ENCODE measurements around the gene IFI27L2. TPM values are rescaled to one million over a fixed set of nuclear protein-coding genes. Genes with fewer than 3 reads are reported as not detected.

IFI27L2 gene
- total and polyA plus RNA-seq, 2 of the 8 experiments (the other 6 are each of a cell fraction or from before 2014, with no cell fraction given): 14.0 to 69.6 TPM

DNA sequence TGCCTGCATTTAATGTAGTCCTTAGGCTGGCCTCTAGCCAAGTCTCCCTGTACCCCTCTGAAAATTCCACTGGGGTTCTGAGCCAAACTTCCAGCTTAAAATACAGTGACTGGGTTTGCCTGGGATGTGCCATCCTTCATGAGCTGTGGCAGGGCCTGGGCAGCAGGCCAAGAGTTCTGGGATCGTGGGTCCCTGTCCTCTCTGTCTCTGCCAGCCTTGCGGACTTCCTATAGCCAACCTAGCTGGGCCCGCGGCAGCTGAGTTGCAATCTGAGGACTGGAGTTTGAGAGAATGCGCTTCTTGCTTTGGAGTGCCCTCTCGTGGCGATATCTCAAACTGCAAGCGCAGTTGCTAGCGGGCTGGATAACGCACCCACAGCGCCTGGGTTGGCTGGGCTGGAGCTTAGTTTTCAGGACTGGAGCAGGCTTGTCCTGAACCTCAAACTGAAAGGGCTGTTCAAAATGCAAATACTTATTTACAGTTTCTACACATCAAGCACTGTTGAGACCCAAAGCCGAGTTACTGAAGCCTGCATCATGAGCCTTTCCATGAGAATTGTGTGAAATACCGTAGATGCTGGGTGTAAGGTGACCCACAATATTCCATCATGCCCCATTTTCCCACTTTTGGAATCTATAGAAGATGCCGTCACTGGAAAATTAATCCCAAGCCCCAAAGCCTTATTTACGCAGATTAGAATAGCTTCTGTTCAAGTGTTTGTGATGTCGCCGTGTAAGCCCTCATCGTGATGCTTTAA lies 7.3 kb upstream of the IFI27L2 start (continued):
- TF ChIP-seq SRF (IDR thresholded peaks at IDR 0.05; ENCODE audit: low read depth, low read length) (no peak), RAD21 (IDR thresholded peaks at IDR 0.05 in 1 of 2, conservative IDR thresholded peaks at IDR 0.05 in 1 of 2; ENCODE audit: low read depth in 2 of 2, low read length in 2 of 2) (peak; percentile 91 to 95), CHD2 (IDR thresholded peaks at IDR 0.05; ENCODE audit: low read length) (no peak), KDM4A (IDR thresholded peaks at IDR 0.05; ENCODE audit: low read depth, low read length, severe bottlenecking) (no peak), NRF1 (IDR thresholded peaks at IDR 0.05; ENCODE audit: low read depth, low read length) (no peak), RBBP5 (IDR thresholded peaks at IDR 0.05; ENCODE audit: borderline replicate concordance, low read depth, low read length) (no peak), CBX5 (IDR thresholded peaks at IDR 0.05; ENCODE audit: low read depth, low read length) (no peak), POU5F1 (IDR thresholded peaks at IDR 0.05; ENCODE audit: low read depth, low read length) (no peak), SIN3A (conservative IDR thresholded peaks at IDR 0.05 in 1 of 2, IDR thresholded peaks at IDR 0.05 in 1 of 2; ENCODE audit: low read depth in 1 of 2, low read length in 2 of 2) (0 out of 4 replicates have a peak, but pooled peaks of 1 of the 2 experiments have one; percentile 45)
- TF ChIP-seq, protein P1, sequence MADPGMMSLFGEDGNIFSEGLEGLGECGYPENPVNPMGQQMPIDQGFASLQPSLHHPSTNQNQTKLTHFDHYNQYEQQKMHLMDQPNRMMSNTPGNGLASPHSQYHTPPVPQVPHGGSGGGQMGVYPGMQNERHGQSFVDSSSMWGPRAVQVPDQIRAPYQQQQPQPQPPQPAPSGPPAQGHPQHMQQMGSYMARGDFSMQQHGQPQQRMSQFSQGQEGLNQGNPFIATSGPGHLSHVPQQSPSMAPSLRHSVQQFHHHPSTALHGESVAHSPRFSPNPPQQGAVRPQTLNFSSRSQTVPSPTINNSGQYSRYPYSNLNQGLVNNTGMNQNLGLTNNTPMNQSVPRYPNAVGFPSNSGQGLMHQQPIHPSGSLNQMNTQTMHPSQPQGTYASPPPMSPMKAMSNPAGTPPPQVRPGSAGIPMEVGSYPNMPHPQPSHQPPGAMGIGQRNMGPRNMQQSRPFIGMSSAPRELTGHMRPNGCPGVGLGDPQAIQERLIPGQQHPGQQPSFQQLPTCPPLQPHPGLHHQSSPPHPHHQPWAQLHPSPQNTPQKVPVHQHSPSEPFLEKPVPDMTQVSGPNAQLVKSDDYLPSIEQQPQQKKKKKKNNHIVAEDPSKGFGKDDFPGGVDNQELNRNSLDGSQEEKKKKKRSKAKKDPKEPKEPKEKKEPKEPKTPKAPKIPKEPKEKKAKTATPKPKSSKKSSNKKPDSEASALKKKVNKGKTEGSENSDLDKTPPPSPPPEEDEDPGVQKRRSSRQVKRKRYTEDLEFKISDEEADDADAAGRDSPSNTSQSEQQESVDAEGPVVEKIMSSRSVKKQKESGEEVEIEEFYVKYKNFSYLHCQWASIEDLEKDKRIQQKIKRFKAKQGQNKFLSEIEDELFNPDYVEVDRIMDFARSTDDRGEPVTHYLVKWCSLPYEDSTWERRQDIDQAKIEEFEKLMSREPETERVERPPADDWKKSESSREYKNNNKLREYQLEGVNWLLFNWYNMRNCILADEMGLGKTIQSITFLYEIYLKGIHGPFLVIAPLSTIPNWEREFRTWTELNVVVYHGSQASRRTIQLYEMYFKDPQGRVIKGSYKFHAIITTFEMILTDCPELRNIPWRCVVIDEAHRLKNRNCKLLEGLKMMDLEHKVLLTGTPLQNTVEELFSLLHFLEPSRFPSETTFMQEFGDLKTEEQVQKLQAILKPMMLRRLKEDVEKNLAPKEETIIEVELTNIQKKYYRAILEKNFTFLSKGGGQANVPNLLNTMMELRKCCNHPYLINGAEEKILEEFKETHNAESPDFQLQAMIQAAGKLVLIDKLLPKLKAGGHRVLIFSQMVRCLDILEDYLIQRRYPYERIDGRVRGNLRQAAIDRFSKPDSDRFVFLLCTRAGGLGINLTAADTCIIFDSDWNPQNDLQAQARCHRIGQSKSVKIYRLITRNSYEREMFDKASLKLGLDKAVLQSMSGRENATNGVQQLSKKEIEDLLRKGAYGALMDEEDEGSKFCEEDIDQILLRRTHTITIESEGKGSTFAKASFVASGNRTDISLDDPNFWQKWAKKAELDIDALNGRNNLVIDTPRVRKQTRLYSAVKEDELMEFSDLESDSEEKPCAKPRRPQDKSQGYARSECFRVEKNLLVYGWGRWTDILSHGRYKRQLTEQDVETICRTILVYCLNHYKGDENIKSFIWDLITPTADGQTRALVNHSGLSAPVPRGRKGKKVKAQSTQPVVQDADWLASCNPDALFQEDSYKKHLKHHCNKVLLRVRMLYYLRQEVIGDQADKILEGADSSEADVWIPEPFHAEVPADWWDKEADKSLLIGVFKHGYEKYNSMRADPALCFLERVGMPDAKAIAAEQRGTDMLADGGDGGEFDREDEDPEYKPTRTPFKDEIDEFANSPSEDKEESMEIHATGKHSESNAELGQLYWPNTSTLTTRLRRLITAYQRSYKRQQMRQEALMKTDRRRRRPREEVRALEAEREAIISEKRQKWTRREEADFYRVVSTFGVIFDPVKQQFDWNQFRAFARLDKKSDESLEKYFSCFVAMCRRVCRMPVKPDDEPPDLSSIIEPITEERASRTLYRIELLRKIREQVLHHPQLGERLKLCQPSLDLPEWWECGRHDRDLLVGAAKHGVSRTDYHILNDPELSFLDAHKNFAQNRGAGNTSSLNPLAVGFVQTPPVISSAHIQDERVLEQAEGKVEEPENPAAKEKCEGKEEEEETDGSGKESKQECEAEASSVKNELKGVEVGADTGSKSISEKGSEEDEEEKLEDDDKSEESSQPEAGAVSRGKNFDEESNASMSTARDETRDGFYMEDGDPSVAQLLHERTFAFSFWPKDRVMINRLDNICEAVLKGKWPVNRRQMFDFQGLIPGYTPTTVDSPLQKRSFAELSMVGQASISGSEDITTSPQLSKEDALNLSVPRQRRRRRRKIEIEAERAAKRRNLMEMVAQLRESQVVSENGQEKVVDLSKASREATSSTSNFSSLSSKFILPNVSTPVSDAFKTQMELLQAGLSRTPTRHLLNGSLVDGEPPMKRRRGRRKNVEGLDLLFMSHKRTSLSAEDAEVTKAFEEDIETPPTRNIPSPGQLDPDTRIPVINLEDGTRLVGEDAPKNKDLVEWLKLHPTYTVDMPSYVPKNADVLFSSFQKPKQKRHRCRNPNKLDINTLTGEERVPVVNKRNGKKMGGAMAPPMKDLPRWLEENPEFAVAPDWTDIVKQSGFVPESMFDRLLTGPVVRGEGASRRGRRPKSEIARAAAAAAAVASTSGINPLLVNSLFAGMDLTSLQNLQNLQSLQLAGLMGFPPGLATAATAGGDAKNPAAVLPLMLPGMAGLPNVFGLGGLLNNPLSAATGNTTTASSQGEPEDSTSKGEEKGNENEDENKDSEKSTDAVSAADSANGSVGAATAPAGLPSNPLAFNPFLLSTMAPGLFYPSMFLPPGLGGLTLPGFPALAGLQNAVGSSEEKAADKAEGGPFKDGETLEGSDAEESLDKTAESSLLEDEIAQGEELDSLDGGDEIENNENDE (IDR thresholded peaks at IDR 0.05; ENCODE audit: insufficient replicate concordance, low read length): no peak
